SH-SY5Y (cell line): Measurements from ENCODE around the gene AFAP1L2.

ENCODE experiments used
- GATA2 ChIP-seq: IDR thresholded peaks from 2 replicates; pipeline ENCODE4 v1.6.1; 2011; ENCODE audit warnings: mild to moderate bottlenecking, low read depth, low read length
- GATA3 ChIP-seq: IDR thresholded peaks from 2 replicates; pipeline ENCODE4 v1.6.1; 2011; ENCODE audit warnings: low read depth, mild to moderate bottlenecking, low read length, moderate library complexity

DNA sequence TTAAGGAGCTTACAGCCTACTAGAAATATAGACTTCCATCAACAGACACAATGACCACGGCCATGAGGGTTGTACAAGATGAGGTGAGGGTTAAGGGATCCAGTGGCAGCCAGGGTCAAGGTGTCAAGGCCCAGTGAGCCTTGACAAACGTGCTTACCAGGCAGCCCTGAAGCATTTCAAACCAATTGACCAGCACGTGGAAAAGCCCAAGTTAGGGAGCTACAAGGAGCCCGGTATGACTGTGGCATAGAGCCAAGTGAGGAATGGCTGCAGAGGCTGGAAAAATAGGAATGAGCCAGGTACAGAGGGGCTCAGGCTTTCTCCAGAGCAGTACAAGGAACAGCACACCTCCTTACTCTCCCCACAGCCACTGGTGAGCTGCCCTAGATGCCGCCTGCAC, 12.7 kb downstream of the AFAP1L2 start:
- TF ChIP-seq GATA3 (no peak), GATA2 (no peak)
